B cell (primary cell): Measurements from ENCODE around the gene ZNF521.

Source experiments
- CTCF ChIP-seq: fragments of 200-600 bp; IDR thresholded peaks from one replicate; pipeline ENCODE4 v1.8.0; 2022; ENCODE audit warnings: antibody characterized with exemption, mild to moderate bottlenecking
- EZH2 ChIP-seq: IDR thresholded peaks from 2 replicates; pipeline ENCODE4 v1.6.1; 2012; ENCODE audit warnings: borderline replicate concordance, low read depth, mild to moderate bottlenecking, moderate library complexity, low read length; ENCODE audit not compliant: insufficient read depth, poor library complexity, severe bottlenecking

GRCh38 chr18:25210622-25211021 is 141.3 kb downstream of the ZNF521 start:
- no peak for TF ChIP-seq CTCF
- no peak for TF ChIP-seq EZH2
